ENCODE data around the gene KLHL17. TPM values are rescaled to one million over a fixed set of nuclear protein-coding genes. Genes with fewer than 3 reads are reported as not detected.

KLHL17 gene
- total RNA-seq, 1 donor from 2014 or later, result 1.0 TPM

DNA sequence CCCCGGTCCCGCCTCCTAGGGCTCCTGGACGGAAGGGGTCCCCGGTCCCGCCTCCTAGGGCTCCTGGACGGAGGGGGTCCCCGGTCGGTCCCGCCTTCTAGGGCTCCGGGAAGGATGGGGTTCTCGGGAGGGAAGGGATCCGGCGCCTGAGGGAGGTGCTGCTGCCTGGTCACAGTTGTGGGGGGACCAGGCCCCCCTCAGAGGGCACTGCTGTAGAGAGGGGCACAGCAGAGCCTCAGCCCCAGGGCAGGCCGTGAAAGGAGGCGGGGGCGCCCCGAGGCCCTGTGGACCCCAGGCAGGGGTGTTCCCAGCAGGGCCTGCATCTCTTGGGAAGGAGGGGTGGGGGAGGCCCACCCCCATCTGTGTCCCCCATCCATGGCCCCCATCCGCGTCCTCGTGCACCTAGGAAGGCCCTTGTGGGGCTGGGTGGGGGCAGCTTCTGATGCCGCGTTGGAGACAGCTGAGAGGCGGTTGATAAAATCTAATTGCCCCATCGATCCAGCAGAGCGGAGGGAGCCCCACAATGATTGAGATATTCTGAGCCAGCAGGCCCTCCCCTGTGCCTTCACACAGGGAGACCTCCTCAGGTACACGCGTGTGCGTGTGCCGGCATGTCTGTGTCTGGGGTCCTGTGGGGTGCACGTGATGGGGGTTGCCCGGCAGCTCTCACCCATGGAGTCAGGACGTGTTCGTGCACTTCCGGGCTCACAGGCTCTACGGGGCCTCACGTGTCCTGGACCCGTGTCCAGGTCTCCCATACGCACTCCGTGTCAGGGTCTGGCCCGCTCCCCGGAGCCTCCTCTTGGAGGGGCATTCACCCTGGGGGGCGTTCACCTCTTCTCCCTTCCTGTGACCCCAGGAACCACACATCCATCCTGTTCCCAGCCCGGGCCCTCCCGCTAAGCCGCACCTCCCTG lies 23.8 kb upstream of the KLHL17 start:
- Histone ChIP-seq H3K27ac (ENCODE audit: low read depth, low read length) (no peak overlapping the region), H3K27me3 (ENCODE audit: control insufficient read depth in 3 of 3, insufficient read depth in 3 of 3, low read length in 3 of 3) (peaks cover 61 to 82% (median 69%) of the 10 kb centered on the region in 3 donors), H3K4me1 (ENCODE audit: control insufficient read depth in 3 of 3, insufficient read depth in 3 of 3, low read length in 3 of 3) (peaks cover 14 to 33% (median 31%) of the 10 kb centered on the region in 3 donors), H3K4me3 (ENCODE audit: low read length in 3 of 3) (no peak overlapping the region), H3K36me3 (ENCODE audit: control insufficient read depth in 3 of 3, insufficient read depth in 3 of 3, low read length in 3 of 3) (no peaks in the 10 kb centered on the region), H3K9ac (ENCODE audit: low read depth in 1 of 3, low read length in 3 of 3) (no peak overlapping the region), H3K9me3 (ENCODE audit: control insufficient read depth in 3 of 3, low read length in 3 of 3) (no peaks in the 10 kb centered on the region)

DNA sequence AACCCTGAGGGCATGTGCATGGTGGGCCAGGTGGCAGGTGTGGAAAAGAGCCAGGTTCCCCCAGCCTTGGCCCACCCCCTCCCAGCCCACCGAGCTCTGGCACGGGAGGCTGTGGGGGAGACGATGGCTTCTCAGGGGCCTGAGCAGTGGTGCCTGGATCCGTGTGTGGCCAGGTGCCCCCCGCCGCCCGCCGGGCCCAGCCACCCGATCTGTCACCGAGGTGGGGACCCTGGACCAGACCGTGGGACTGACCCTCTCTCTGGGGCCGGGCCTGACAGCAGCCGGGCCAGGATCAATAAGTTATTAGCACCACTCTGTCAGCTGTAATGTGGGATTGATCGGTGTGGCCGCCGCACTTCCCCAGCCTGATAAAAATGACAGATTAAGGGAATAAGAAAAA lies 22.9 kb upstream of the KLHL17 start:
- no peaks in the 10 kb centered on the region for H3K36me3 ChIP-seq (ENCODE audit: control insufficient read depth in 3 of 3, insufficient read depth in 3 of 3, low read length in 3 of 3)
- peaks cover 14 to 33% (median 31%) of the 10 kb centered on the region in 3 donors for H3K4me1 ChIP-seq (ENCODE audit: control insufficient read depth in 3 of 3, insufficient read depth in 3 of 3, low read length in 3 of 3)
- H3K27ac ChIP-seq (ENCODE audit: low read depth, low read length), result no peak overlapping the region
- no peak overlapping the region for H3K9ac ChIP-seq (ENCODE audit: low read depth in 1 of 3, low read length in 3 of 3)
- peaks cover 54 to 74% (median 62%) of the 10 kb centered on the region in 3 donors for H3K27me3 ChIP-seq (ENCODE audit: control insufficient read depth in 3 of 3, insufficient read depth in 3 of 3, low read length in 3 of 3)
- no peaks in the 10 kb centered on the region for H3K9me3 ChIP-seq (ENCODE audit: control insufficient read depth in 3 of 3, low read length in 3 of 3)
- no peak overlapping the region for H3K4me3 ChIP-seq (ENCODE audit: low read length in 3 of 3)

DNA sequence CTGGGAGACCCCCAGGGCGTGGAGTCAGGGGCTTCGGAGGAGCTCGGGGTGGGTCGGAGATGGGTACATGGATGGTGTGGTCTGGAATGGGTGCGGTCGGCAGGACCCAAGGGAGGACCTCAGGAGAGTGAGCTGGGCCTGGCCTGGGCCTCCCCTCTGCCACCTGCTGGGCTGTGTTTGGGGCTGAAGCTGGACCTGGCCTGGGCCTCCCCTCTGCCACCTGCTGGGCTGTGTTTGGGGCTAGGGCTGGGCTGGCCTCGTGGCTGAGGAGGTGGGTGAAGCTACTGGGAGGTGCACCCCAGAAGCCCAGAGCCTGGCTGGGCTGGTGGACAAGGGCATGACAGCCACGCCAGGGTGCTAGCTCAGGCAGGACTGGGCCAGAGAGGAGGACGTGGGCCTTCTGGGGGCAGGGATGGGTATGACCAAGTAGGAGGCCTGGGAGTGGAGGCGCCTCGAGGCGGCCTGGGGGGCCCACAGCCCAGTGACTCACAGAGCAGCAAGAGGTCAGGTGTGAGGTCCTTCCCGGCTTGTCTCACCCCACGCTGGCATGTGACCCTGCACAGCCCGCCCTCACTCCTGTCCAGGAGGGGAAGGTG lies 22.2 kb upstream of the KLHL17 start:
- H3K4me1 ChIP-seq (ENCODE audit: control insufficient read depth in 3 of 3, insufficient read depth in 3 of 3, low read length in 3 of 3), result peaks cover 14 to 35% (median 33%) of the 10 kb centered on the region in 3 donors
- no peak overlapping the region for H3K9ac ChIP-seq (ENCODE audit: low read depth in 1 of 3, low read length in 3 of 3)
- no peak overlapping the region for H3K4me3 ChIP-seq (ENCODE audit: low read length in 3 of 3)
- no peak overlapping the region for H3K27ac ChIP-seq (ENCODE audit: low read depth, low read length)
- H3K9me3 ChIP-seq (ENCODE audit: control insufficient read depth in 3 of 3, low read length in 3 of 3), result no peaks in the 10 kb centered on the region
- no peaks in the 10 kb centered on the region for H3K36me3 ChIP-seq (ENCODE audit: control insufficient read depth in 3 of 3, insufficient read depth in 3 of 3, low read length in 3 of 3)
- peaks cover 48 to 72% (median 63%) of the 10 kb centered on the region in 3 donors for H3K27me3 ChIP-seq (ENCODE audit: control insufficient read depth in 3 of 3, insufficient read depth in 3 of 3, low read length in 3 of 3)

DNA sequence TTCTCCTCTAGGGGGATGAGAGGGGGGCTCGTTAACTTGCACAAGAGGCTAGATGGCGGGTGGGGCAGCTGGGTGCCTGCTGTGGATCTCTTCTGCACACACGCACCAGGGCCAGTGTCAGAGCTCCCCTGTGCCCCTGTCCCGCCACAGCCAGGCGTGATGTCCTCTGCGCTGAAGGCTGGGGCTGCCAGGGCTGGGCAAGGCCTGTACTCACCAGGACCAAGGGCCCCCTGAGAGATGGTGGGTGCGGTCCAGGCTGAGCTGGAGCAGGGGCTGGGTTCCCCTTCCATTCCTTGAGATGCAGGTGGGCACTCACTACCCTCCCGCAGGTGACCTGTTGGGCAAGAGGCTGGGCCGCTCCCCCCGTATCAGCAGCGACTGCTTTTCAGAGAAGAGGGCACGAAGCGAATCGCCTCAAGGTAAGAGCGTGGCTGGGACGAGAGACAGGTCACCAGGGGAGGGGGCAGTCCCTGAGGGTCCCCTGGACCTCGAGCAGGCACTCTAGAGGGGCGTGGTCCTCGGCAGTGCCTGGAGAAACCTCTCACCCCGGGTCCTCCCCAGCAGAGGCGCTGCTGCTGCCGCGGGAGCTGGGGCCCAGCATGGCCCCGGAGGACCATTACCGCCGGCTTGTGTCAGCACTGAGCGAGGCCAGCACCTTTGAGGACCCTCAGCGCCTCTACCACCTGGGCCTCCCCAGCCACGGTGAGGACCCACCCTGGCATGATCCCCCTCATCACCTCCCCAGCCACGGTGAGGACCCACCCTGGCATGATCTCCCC lies 21.5 kb upstream of the KLHL17 start:
- Histone ChIP-seq H3K4me1 (ENCODE audit: control insufficient read depth in 3 of 3, insufficient read depth in 3 of 3, low read length in 3 of 3) (peaks cover 14 to 36% (median 33%) of the 10 kb centered on the region in 3 donors), H3K27ac (ENCODE audit: low read depth, low read length) (no peak overlapping the region), H3K36me3 (ENCODE audit: control insufficient read depth in 3 of 3, insufficient read depth in 3 of 3, low read length in 3 of 3) (no peaks in the 10 kb centered on the region), H3K9ac (ENCODE audit: low read depth in 1 of 3, low read length in 3 of 3) (peak overlapping the region in 1 of 3 donors; percentile 68), H3K27me3 (ENCODE audit: control insufficient read depth in 3 of 3, insufficient read depth in 3 of 3, low read length in 3 of 3) (peaks cover 41 to 68% (median 63%) of the 10 kb centered on the region in 3 donors), H3K9me3 (ENCODE audit: control insufficient read depth in 3 of 3, low read length in 3 of 3) (no peaks in the 10 kb centered on the region), H3K4me3 (ENCODE audit: low read length in 3 of 3) (no peak overlapping the region)

DNA sequence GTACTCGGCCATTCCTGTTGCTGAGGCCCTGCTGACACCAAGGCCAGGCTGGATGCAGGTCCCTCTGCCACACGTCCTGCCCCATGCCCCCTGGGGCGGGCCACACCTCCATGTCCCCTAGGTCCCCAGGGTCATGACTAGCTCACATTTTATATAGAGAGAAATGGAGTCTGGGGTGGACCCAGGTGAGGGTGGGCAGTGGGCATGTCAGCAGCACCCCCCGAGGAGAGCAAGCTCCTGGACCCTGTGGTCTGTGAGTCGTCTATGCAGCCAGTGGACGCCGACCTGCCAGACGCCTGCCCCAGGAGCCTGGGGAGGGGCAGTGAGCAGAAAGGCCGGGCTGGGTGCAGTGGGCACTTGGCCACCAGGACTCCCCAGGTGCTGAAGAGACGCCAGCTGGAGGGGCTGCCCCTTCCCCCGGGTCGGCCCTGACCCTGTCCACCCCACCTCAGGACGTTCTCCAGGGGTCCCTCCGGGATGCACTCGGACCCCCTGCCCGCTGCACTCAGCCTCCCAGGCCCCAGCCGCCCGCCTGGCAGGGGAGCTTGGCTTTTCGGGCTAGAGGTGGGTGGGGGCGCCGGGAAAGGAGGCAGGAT lies 20.8 kb upstream of the KLHL17 start:
- Histone ChIP-seq H3K27me3 (ENCODE audit: control insufficient read depth in 3 of 3, insufficient read depth in 3 of 3, low read length in 3 of 3) (peaks cover 41 to 68% (median 63%) of the 10 kb centered on the region in 3 donors), H3K36me3 (ENCODE audit: control insufficient read depth in 3 of 3, insufficient read depth in 3 of 3, low read length in 3 of 3) (no peaks in the 10 kb centered on the region), H3K27ac (ENCODE audit: low read depth, low read length) (no peak overlapping the region), H3K4me1 (ENCODE audit: control insufficient read depth in 3 of 3, insufficient read depth in 3 of 3, low read length in 3 of 3) (peaks cover 14 to 36% (median 33%) of the 10 kb centered on the region in 3 donors), H3K4me3 (ENCODE audit: low read length in 3 of 3) (peak overlapping the region; percentile 30 to 52 (median 49)), H3K9ac (ENCODE audit: low read depth in 1 of 3, low read length in 3 of 3) (peak overlapping the region in 2 of 3 donors; percentile 23 to 68), H3K9me3 (ENCODE audit: control insufficient read depth in 3 of 3, low read length in 3 of 3) (no peaks in the 10 kb centered on the region)

DNA sequence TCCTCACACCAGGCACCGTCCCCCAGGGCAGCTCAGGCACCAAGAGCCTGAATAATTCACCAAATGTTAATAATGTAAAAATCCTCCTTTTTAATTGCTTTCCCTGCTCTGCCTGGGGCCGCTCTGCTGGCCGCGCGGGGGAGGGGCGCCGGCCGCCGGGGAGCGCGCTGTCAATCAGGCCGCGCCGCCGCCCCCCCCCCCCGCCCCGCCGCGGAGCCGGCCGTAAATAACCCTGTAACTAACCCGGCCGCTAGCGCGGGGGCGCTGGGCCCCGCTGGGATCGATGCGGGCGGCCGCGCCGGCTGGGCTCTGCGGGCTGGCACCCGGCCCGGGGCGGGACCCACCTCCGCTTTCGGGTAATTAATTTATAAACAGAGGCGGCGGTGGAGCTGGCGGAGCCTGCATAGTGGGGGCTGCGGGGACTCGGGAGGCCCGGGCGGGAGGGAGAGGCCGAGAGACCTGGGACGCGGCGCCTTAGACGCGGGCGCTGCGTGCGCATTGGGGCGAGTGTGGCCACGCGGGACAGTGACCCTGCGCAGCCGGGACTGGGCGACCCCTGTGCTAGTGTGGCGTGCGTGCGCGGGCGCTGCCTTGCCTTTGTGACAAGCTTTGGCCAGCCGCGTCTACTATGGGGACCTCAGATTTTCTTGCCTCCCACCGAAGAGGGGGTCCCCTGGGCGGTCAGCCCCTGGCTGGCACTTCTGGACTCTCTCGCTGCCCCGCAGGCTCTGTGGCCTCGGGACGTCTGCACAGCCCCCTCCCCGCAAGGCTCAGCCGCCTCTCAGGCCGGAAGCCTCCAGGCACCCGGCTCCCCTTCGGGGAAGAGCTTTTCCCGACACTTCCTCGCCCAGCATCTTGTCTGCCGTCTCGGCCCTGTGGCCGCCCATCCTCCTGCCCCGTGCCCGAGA lies 20.0 kb upstream of the KLHL17 start:
- peaks cover 0 to 5% (median 4%) of the 10 kb centered on the region in 3 donors for H3K36me3 ChIP-seq (ENCODE audit: control insufficient read depth in 3 of 3, insufficient read depth in 3 of 3, low read length in 3 of 3)
- H3K4me3 ChIP-seq (ENCODE audit: low read length in 3 of 3), result peak overlapping the region; percentile 30 to 64 (median 52)
- H3K27me3 ChIP-seq (ENCODE audit: control insufficient read depth in 3 of 3, insufficient read depth in 3 of 3, low read length in 3 of 3), result peaks cover 35 to 62% (median 57%) of the 10 kb centered on the region in 3 donors
- H3K27ac ChIP-seq (ENCODE audit: low read depth, low read length), result peak overlapping the region; percentile 36
- H3K4me1 ChIP-seq (ENCODE audit: control insufficient read depth in 3 of 3, insufficient read depth in 3 of 3, low read length in 3 of 3), result peaks cover 14 to 31% (median 28%) of the 10 kb centered on the region in 3 donors
- peak overlapping the region in 2 of 3 donors; percentile 50 to 68 for H3K9ac ChIP-seq (ENCODE audit: low read depth in 1 of 3, low read length in 3 of 3)
- no peaks in the 10 kb centered on the region for H3K9me3 ChIP-seq (ENCODE audit: control insufficient read depth in 3 of 3, low read length in 3 of 3)

DNA sequence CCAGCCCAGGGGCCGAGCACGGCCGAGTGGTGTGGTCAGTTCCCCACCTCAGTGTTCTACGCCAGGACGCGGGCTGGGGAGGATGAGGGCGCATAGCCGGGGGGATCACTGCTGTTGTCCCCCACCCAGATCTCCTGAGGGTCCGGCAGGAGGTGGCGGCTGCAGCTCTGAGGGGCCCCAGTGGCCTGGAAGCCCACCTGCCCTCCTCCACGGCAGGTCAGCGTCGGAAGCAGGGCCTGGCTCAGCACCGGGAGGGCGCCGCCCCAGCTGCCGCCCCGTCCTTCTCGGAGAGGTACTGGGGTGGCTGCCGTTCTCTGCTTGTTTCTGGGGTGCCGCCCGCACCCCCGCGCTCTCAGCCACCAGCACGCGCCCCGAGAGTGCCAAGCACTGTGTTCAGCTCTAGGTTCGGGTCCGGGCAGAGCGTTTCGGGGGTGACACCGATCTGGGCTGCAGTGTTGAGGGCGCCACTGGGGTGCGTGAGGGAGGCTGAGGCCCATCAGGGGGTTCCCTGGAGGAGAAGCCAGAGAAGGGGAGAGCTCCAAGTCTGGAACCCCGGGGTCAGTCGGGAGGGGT lies 19.3 kb upstream of the KLHL17 start:
- H3K4me3 ChIP-seq (ENCODE audit: low read length in 3 of 3), result peak overlapping the region in 2 of 3 donors; percentile 13 to 32
- H3K4me1 ChIP-seq (ENCODE audit: control insufficient read depth in 3 of 3, insufficient read depth in 3 of 3, low read length in 3 of 3), result peaks cover 14 to 28% (median 22%) of the 10 kb centered on the region in 3 donors
- peak overlapping the region; percentile 36 for H3K27ac ChIP-seq (ENCODE audit: low read depth, low read length)
- H3K27me3 ChIP-seq (ENCODE audit: control insufficient read depth in 3 of 3, insufficient read depth in 3 of 3, low read length in 3 of 3), result peaks cover 28 to 55% (median 50%) of the 10 kb centered on the region in 3 donors
- H3K9me3 ChIP-seq (ENCODE audit: control insufficient read depth in 3 of 3, low read length in 3 of 3), result no peaks in the 10 kb centered on the region
- H3K36me3 ChIP-seq (ENCODE audit: control insufficient read depth in 3 of 3, insufficient read depth in 3 of 3, low read length in 3 of 3), result peaks cover 5 to 12% (median 11%) of the 10 kb centered on the region in 3 donors
- no peak overlapping the region for H3K9ac ChIP-seq (ENCODE audit: low read depth in 1 of 3, low read length in 3 of 3)

DNA sequence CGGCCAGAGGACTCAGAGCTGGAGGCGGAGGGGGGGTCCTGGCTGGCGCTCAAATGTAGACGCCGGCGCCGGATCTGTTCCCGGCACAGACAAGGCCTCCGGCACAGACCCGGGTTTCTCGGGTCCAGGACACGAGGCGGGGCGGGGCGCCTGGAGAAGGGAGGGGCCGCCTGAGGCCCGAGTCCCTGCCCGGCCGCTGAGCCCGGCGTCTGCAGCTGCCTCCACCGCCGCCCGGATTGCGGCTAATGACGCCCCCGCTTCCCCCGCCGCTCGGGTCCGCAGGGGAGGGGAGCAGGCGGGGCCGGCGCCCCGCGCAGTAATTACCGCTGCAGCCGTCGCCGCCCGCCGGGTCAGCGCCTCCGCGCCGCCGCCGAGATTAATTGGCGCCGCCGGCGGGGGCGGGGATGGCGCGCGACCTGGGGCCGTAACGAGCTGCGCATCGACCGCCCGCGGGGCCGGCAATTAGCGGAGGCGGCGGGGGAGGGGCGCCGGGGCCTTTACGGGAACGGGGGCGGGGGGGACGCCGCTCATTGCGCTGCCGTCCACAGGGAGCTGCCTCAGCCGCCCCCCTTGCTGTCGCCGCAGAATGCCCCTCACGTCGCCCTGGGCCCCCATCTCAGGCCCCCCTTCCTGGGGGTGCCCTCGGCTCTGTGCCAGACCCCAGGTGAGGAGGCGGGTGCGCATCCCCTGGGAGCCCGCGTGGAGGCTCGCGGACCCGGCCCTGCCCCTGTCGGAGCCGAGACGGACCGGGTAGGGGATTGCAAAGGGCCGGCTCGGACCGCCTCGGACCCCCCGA lies 18.6 kb upstream of the KLHL17 start:
- H3K9me3 ChIP-seq (ENCODE audit: control insufficient read depth in 3 of 3, low read length in 3 of 3), result no peaks in the 10 kb centered on the region
- no peak overlapping the region for H3K4me3 ChIP-seq (ENCODE audit: low read length in 3 of 3)
- H3K4me1 ChIP-seq (ENCODE audit: control insufficient read depth in 3 of 3, insufficient read depth in 3 of 3, low read length in 3 of 3), result peaks cover 14 to 28% (median 22%) of the 10 kb centered on the region in 3 donors
- no peak overlapping the region for H3K9ac ChIP-seq (ENCODE audit: low read depth in 1 of 3, low read length in 3 of 3)
- no peak overlapping the region for H3K27ac ChIP-seq (ENCODE audit: low read depth, low read length)
- H3K36me3 ChIP-seq (ENCODE audit: control insufficient read depth in 3 of 3, insufficient read depth in 3 of 3, low read length in 3 of 3), result peaks cover 9 to 16% (median 15%) of the 10 kb centered on the region in 3 donors
- H3K27me3 ChIP-seq (ENCODE audit: control insufficient read depth in 3 of 3, insufficient read depth in 3 of 3, low read length in 3 of 3), result peaks cover 22 to 48% (median 44%) of the 10 kb centered on the region in 3 donors
